Measurements from ENCODE around the gene FOXD4L5.
"Not testable (repeated sequence)": the region's sequence is repeated elsewhere in the genome, so short reads cannot be mapped to it uniquely, and the experiment has no call there.

Gene FOXD4L5

DNA sequence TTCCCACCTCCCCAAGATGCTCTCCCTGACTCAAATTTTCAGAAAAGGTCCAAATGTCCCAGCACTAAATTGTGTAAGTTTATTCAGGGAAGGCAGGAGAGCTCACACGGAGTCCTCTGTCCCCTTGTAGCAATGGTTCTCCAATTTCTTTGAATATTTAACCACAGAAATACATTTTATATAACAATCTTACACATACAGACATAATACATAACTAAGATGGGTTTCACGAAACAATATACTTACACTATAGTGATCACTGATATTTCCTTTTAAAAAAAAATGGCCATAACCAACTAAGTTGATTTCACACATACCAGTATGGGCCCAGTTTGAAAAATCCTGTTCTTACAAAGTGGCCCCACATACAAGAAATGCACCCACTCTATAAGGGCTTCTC is at the start of gene FOXD4L5:
Gene FOXD4L5 (minus strand): TSS at position 101 of the 400 bp plus-strand sequence. CDS start 832 bp downstream, outside the sequence.
- DNase-seq (ENCODE audit: low read depth); H3K4me3 ChIP-seq (ENCODE audit: low read depth, low read length): not testable (repeated sequence)

DNA sequence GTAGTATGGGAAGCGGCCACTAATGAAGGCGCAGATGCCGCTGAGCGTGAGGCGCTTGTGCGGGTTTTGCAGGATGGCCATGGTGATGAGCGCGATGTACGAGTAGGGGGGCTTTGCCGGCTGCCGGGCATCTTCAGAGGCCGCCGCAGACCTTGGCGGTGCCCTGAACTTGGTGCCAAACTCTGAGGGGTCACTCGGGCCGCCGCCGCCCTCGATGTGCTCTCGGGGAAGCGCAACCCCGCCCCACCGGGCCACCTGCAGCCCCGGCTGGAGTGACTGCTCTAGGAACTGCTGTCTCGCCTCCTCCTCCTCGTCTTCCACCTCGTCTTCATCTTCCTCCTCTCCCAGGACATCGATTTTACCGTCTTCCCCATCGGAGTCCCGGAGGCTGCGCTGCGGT is 1.1 kb downstream of the FOXD4L5 start:
- not testable (repeated sequence) for DNase-seq (ENCODE audit: low read depth); H3K4me3 ChIP-seq (ENCODE audit: low read depth, low read length)

DNA sequence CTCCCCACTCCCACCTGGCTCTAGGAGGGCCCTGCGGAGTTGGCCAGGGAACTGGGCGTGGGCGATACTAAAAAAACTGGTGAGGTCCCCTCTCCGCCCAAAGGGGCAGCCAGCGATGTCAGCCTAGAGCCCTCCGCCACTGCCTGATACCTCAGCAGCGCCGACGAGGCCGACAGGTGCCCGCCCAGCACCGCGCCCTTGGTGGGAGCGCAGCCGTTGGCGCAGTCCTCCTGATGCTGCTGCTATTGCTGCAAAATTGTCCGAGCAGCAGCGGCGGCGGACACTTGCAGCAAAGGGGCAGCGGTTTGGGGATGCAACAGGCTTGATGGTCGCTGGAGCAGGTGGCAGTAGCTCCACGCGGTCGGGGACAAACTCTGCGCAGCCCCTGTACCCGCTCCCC is 2.0 kb downstream of the FOXD4L5 start:
- not testable (repeated sequence) for DNase-seq (ENCODE audit: low read depth); H3K4me3 ChIP-seq (ENCODE audit: low read depth, low read length)
